AG04450 (cell line): ENCODE results near the gene APOL6. TPM values are rescaled to one million over a fixed set of nuclear protein-coding genes. Genes with fewer than 3 reads are reported as not detected.
"Not testable (repeated sequence)": the region's sequence is repeated elsewhere in the genome, so short reads cannot be mapped to it uniquely, and the experiment has no call there.

Experiments used
- CTCF ChIA-PET: fragments of 300-600, 350-600 bp; formaldehyde crosslinking; extraction: SDS; loops from one replicate; lab custom pipeline; 2022; ENCODE audit warnings: antibody characterized with exemption, inconsistent platforms; lab: Charles Lee
- POLR2A ChIA-PET: fragments of 350-600 bp; formaldehyde crosslinking; extraction: SDS; loops from one replicate; lab custom pipeline; 2021; ENCODE audit warnings: antibody characterized with exemption, inconsistent platforms; lab: Yijun Ruan, JAX
- DNase-seq: peaks from one replicate; pipeline ENCODE4 v3.0.0-alpha.2; 2011; ENCODE audit warnings: low read depth, low spot score
- H3K27ac ChIP-seq: one replicate; pipeline ENCODE4 v1.5.1; 2012; ENCODE audit warnings: low read depth, low read length, control low read depth
- H3K27me3 ChIP-seq: one replicate; pipeline ENCODE4 v1.6.0; 2012; ENCODE audit warnings: low read length; ENCODE audit not compliant: control insufficient read depth, insufficient read depth
- H3K4me3 ChIP-seq: 2 replicates; pipeline ENCODE4 v1.5.1; 2011; ENCODE audit warnings: mild to moderate bottlenecking, low read depth, low read length, control low read depth
- H3K9me3 ChIP-seq: 2 replicates; pipeline ENCODE4 v1.5.1; 2012; ENCODE audit warnings: low read length; ENCODE audit not compliant: control insufficient read depth, insufficient read depth
- polyA plus RNA-seq: library from polyadenylated mRNA; depleted of rRNA; stranded (reverse); fragments of >200 nt; gene quantifications from 2 replicates; pipeline ENCODE4 v1.2.3, GENCODE V29; 2011
- TF ChIP-seq, protein P1 (sequence below): IDR thresholded peaks from 2 replicates; pipeline ENCODE4 v1.5.1; 2011; ENCODE audit warnings: low read depth, low read length, control low read depth, inconsistent platforms

APOL6 gene
- polyA plus RNA-seq, 1 experiment, result 15.0 TPM

DNA sequence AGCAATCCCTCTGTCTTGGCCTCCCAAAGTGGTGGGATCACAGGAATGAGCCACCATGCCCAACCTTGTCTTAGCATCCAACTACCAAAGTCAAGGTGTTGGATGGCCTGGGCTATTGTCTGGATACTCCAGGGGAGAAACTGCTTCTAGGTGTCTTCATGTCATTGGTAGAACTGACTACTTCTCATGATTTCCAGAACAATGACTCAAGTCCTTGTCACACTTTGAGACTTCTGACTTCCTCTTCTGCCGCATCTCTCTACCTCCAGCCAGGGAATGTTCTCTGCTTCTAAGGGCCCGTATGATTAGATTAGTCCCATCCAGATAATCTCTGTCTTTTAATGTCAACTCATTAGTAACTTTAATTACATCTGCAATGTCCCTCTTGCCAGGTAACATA, 30.6 kb downstream of the APOL6 start:
- H3K27ac ChIP-seq, result no peak overlapping the region
- H3K9me3 ChIP-seq, result peaks cover 10% of the 10 kb centered on the region
- no peaks in the 10 kb centered on the region for H3K27me3 ChIP-seq
- TF ChIP-seq, protein P1, sequence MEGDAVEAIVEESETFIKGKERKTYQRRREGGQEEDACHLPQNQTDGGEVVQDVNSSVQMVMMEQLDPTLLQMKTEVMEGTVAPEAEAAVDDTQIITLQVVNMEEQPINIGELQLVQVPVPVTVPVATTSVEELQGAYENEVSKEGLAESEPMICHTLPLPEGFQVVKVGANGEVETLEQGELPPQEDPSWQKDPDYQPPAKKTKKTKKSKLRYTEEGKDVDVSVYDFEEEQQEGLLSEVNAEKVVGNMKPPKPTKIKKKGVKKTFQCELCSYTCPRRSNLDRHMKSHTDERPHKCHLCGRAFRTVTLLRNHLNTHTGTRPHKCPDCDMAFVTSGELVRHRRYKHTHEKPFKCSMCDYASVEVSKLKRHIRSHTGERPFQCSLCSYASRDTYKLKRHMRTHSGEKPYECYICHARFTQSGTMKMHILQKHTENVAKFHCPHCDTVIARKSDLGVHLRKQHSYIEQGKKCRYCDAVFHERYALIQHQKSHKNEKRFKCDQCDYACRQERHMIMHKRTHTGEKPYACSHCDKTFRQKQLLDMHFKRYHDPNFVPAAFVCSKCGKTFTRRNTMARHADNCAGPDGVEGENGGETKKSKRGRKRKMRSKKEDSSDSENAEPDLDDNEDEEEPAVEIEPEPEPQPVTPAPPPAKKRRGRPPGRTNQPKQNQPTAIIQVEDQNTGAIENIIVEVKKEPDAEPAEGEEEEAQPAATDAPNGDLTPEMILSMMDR, result no peak
- POLR2A ChIA-PET, result no interaction called here
- DNase-seq, result no peak
- CTCF ChIA-PET, result interaction anchor here (0.8 to 1.4 kb wide), 2 partner anchors 18 to 328 kb away, joined by 3 to 4 read pairs; no protein-coding TSS in a partner anchor
- no peak overlapping the region for H3K4me3 ChIP-seq

DNA sequence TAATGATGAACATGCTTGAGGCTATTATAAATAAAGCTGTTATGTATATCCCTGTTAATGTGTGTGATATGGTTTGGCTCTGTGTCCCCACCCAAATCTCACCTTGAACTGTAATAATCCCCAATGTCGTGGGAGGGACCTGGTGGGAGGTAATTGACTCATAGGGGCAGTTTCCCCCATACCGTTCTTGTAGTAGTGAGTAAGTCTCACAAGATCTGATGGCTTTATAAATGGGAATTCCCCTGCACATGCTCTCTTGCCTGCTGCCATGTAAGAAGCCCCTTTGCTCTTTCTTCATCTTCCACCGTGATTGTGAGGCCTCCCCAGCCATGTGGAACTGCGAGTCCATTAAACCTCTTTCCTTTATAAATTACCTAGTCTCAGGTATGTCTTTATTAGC, 31.2 kb downstream of the APOL6 start:
- H3K9me3 ChIP-seq, result peaks cover 10% of the 10 kb centered on the region
- DNase-seq, H3K4me3 ChIP-seq, H3K27ac ChIP-seq, POLR2A ChIA-PET, H3K27me3 ChIP-seq: not testable (repeated sequence)
- CTCF ChIA-PET, result interaction anchor here (1.4 kb wide), 1 partner anchor 328 kb away, joined by 4 read pairs; no protein-coding TSS in a partner anchor

DNA sequence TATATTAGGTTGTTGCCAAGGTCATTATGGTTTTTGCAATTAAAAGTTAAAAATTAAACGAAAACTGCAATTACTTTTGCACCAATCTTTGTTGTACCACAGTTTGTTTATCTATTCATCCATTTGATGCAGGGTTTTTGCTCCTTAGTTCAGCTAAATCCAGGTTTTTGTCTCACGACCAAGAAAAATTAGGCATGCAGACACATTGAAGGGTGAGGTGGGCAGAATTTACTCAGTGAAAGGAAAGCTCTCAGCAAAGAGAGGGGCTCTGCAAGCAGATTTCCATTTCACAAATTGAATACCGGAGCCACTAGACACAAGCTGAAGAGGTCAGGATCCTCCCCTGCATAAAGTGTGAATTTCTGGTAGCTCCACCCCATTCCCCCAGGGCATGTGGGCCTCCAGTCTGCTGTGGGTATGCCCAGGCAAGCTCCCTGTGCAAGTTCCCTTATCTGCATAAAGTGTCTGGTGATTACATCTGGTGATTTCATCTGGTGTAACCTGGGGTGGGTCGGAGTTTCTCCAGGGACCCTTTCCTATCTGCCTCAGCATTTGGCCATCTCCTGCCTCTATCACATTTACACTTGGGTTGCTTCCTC, 33.3 kb downstream of the APOL6 start:
- peaks cover 5% of the 10 kb centered on the region; the same call in 1 of the 2 replicates for H3K9me3 ChIP-seq

DNA sequence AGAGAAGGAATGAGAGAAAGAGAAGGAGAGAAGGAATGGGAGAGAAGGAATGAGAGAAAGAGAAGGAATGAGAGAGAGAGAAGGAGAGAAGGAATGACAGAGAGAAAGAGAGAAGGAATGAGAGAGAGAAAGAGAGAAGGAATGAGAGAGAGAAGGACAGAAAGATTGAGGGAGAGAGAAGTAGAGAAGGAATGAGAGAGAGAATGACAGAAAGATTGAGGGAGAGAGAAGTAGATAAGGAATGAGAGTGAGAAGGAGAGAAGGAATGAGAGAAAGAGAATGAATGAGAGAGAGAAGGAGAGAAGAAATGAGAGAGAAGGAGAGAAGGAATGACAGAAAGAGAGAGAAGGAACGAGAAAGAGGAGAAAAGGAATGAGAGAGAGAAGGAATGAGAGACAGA, 35.3 kb downstream of the APOL6 start:
- Histone ChIP-seq H3K4me3 (no peak overlapping the region), H3K27me3 (no peaks in the 10 kb centered on the region), H3K9me3 (peaks cover 5% of the 10 kb centered on the region; the same call in 1 of the 2 replicates), H3K27ac (no peak overlapping the region)
- POLR2A ChIA-PET, result no interaction called here
- TF ChIP-seq, protein P1, result no peak
- no peak for DNase-seq
- CTCF ChIA-PET, result interaction anchor here (0.6 to 1.7 kb wide), 6 partner anchors 20 to 440 kb away, joined by 3 to 22 read pairs (median 5); partner anchors contain the start of gene APOL6

More for the DNA sequence above, 33.3 kb downstream of the APOL6 start:
- no peak overlapping the region for H3K27ac ChIP-seq
- no peaks in the 10 kb centered on the region for H3K27me3 ChIP-seq
- TF ChIP-seq, protein P1, result no peak
- ChIA-PET POLR2A (no interaction called here), CTCF (interaction anchor here (0.6 to 1.4 kb wide), 2 partner anchors 10 to 443 kb away, joined by 5 to 7 read pairs; no protein-coding TSS in a partner anchor)
- DNase-seq, result no peak
- H3K4me3 ChIP-seq, result no peak overlapping the region

DNA sequence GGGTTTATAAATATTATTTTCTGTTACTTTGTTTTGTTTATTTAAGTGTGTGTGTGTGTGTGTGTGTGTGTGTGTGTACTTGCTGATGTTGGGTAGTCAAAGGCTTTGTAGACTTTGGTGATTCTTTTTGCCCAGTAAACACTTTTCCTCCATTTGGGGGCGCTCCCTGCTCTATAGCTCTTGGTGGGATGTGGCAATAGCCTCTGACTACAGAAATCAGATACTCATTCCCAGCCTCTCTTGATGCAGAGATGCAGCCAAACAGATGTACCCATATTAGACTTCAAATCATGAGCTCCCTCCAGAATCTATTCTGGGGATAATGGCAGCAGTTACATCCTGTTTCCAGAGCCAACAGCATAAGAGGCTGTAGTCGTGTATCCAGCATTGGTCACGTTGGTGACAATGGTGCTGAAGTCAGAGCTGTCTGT, 36.0 kb downstream of the APOL6 start:
- H3K4me3 ChIP-seq, result no peak overlapping the region
- no peaks in the 10 kb centered on the region for H3K27me3 ChIP-seq
- TF ChIP-seq, protein P1, result peak; percentile 51
- no peak for DNase-seq
- peaks cover 5% of the 10 kb centered on the region; the same call in 1 of the 2 replicates for H3K9me3 ChIP-seq
- POLR2A ChIA-PET, result interaction anchor here (0.6 to 0.7 kb wide), 2 partner anchors 20 to 151 kb away, joined by 3 read pairs; no protein-coding TSS in a partner anchor
- CTCF ChIA-PET, result interaction anchor here (0.5 to 1.7 kb wide), 21 partner anchors 9 to 440 kb away, joined by 3 to 22 read pairs (median 3); partner anchors contain the start of gene APOL6
- no peak overlapping the region for H3K27ac ChIP-seq
